Endodermal cell (in vitro differentiated cells): ENCODE data around the gene TUB. TPM values are rescaled to one million over a fixed set of nuclear protein-coding genes. Genes with fewer than 3 reads are reported as not detected.

ENCODE experiments used
- DNase-seq: peaks from one replicate; pipeline ENCODE4 v3.0.0-alpha.2; 2017
- H3K27ac ChIP-seq: 2 replicates; pipeline ENCODE4 v1.5.1; 2013; ENCODE audit warnings: mild to moderate bottlenecking, low read depth, low read length, moderate library complexity
- H3K27me3 ChIP-seq: 2 replicates; pipeline ENCODE4 v1.6.1; 2013; ENCODE audit warnings: mild to moderate bottlenecking, low read length, moderate library complexity; ENCODE audit not compliant: insufficient read depth, control insufficient read depth, poor library complexity, severe bottlenecking
- H3K36me3 ChIP-seq: 2 replicates; pipeline ENCODE4 v1.7.0; 2013; ENCODE audit warnings: mild to moderate bottlenecking, low read length, moderate library complexity; ENCODE audit not compliant: control insufficient read depth, insufficient read depth
- H3K4me1 ChIP-seq: one replicate; pipeline ENCODE4 v1.7.0; 2013; ENCODE audit warnings: low read length; ENCODE audit not compliant: control insufficient read depth, insufficient read depth
- H3K4me3 ChIP-seq: 2 replicates; pipeline ENCODE4 v1.5.1; 2013; ENCODE audit warnings: mild to moderate bottlenecking, low read length, moderate library complexity
- H3K9ac ChIP-seq: 2 replicates; pipeline ENCODE4 v1.6.1; 2013; ENCODE audit warnings: mild to moderate bottlenecking, low read length, moderate library complexity; ENCODE audit not compliant: poor library complexity, severe bottlenecking; ENCODE audit errors: extremely low read depth
- H3K9me3 ChIP-seq: 2 replicates; pipeline ENCODE4 v1.6.1; 2013; ENCODE audit warnings: mild to moderate bottlenecking, low read length, moderate library complexity; ENCODE audit not compliant: control insufficient read depth
- H3K27ac Mint-ChIP-seq: 2 replicates; pipeline ENCODE4 v1.8.0; 2020; ENCODE audit warnings: mixed read lengths
- H3K27me3 Mint-ChIP-seq: 2 replicates; pipeline ENCODE4 v1.8.0; 2021; ENCODE audit warnings: mild to moderate bottlenecking, mixed read lengths; ENCODE audit not compliant: insufficient read depth
- H3K36me3 Mint-ChIP-seq: 2 replicates; pipeline ENCODE4 v1.8.0; 2020; ENCODE audit warnings: low read depth, mixed read lengths
- H3K4me1 Mint-ChIP-seq: 2 replicates; pipeline ENCODE4 v1.8.0; 2020; ENCODE audit warnings: mixed read lengths
- H3K4me3 Mint-ChIP-seq: 2 replicates; pipeline ENCODE4 v1.8.0; 2020; ENCODE audit warnings: mild to moderate bottlenecking, moderate library complexity, mixed read lengths
- H3K9me3 Mint-ChIP-seq: 2 replicates; pipeline ENCODE4 v1.8.0; 2020; ENCODE audit warnings: mild to moderate bottlenecking, mixed read lengths
- WGBS, 2 experiments: methylation state at CpG; one replicate each; pipeline versions ENCODE4 v1.1.5 to v1.1.7; 2013; ENCODE audit warnings: missing lambda C conversion rate in 2 of 2, mixed read lengths in 1 of 2; ENCODE audit not compliant: insufficient coverage in 1 of 2, insufficient read length in 1 of 2; 5-methylcytosine and 5-hydroxymethylcytosine counted together
- total RNA-seq, 2 donors: library from RNA; stranded (reverse); fragmentation: NEBNext Ultra II Directional in 1 of 2; extraction: Animal tissue kit (Norgen Biotek cat#: 25700) in 1 of 2; gene quantifications; 2 replicates in 1 of 2; 3 replicates in 1 of 2; pipeline ENCODE4 v1.2.1, GENCODE V29; 2021
- TF ChIP-seq, protein P1 (sequence below): fragments of 200-600 bp; sonication (generic); conservative IDR thresholded peaks from 2 replicates; pipeline ENCODE4 v1.5.0; 2021; ENCODE audit warnings: antibody characterized with exemption, mild to moderate bottlenecking

Gene TUB
- total RNA-seq, 2 donors from 2014 or later, result 15.8 to 29.9 TPM

DNA sequence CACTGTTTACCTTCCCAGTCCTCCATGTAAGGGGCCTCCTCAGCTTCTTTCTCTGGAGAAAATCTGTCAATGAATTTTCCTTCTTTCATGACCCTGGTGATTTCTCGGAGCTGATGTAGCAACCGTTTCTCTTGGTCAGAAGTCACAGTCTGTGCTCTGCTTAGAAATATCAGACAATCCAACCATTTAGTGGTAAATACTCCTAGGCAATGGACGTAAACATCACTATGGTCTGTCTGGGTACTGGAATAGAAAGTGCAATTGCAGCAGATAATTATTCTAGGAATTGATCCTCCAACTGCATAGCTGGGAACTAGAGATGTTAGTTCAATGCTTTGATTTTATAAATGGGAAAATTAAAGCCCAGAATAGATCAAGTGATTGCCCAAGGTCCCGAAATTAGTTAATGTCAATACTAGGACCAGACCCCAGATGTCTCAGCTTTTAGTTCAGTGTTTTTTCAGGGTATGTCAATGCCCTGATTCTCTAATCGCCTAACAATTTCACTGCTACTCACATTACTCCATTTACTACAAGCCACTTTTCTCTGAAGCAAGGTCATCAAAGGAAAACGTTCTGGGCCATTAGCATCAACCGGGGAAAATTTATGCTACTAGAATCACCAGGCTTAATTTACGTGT is 45.8 kb downstream of the TUB start:
- Mint-ChIP-seq H3K4me3 (no peak overlapping the region), H3K27ac (no peak overlapping the region), H3K4me1 (peaks cover 17% of the 10 kb centered on the region), H3K27me3 (no peaks in the 10 kb centered on the region), H3K36me3 (peaks cover 9% of the 10 kb centered on the region), H3K9me3 (no peaks in the 10 kb centered on the region)
- no peak overlapping the region for H3K9ac ChIP-seq
- H3K4me1 ChIP-seq, result peaks cover 12% of the 10 kb centered on the region
- 94% methylated on average over 3 to 8 of the region's 8 CpGs for WGBS, 2 experiments
- DNase-seq, result no peak
- H3K27ac ChIP-seq, result no peak overlapping the region
- H3K27me3 ChIP-seq, result no peaks in the 10 kb centered on the region
- no peaks in the 10 kb centered on the region for H3K9me3 ChIP-seq
- TF ChIP-seq, protein P1, sequence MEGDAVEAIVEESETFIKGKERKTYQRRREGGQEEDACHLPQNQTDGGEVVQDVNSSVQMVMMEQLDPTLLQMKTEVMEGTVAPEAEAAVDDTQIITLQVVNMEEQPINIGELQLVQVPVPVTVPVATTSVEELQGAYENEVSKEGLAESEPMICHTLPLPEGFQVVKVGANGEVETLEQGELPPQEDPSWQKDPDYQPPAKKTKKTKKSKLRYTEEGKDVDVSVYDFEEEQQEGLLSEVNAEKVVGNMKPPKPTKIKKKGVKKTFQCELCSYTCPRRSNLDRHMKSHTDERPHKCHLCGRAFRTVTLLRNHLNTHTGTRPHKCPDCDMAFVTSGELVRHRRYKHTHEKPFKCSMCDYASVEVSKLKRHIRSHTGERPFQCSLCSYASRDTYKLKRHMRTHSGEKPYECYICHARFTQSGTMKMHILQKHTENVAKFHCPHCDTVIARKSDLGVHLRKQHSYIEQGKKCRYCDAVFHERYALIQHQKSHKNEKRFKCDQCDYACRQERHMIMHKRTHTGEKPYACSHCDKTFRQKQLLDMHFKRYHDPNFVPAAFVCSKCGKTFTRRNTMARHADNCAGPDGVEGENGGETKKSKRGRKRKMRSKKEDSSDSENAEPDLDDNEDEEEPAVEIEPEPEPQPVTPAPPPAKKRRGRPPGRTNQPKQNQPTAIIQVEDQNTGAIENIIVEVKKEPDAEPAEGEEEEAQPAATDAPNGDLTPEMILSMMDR, result no peak
- H3K36me3 ChIP-seq, result no peaks in the 10 kb centered on the region
- H3K4me3 ChIP-seq, result peak overlapping the region; percentile 33

DNA sequence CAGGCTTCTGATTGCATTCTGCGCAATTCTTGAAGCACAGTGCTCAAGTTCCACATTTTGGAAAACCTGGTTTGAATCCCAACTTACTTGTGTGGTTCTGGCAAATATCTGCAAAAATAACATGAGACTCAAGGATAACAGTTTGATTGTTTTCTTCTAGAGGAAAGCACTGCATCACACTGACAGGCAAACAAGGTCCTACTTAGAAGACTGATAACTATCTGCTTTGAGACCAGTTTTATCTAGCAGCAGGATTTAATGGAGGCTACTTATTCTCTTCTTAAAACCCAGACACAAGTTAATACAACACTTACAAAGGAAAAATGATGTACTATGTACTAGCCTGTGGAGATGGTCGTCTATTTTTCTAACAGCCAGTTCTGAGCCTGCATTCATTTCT is 46.4 kb downstream of the TUB start:
- H3K9me3 ChIP-seq, result no peaks in the 10 kb centered on the region
- Mint-ChIP-seq H3K27me3 (no peaks in the 10 kb centered on the region), H3K27ac (no peak overlapping the region), H3K4me3 (no peak overlapping the region), H3K36me3 (peaks cover 9% of the 10 kb centered on the region), H3K4me1 (peaks cover 17% of the 10 kb centered on the region), H3K9me3 (no peaks in the 10 kb centered on the region)
- no peaks in the 10 kb centered on the region for H3K27me3 ChIP-seq
- peak overlapping the region; percentile 33 for H3K4me3 ChIP-seq
- TF ChIP-seq, protein P1, result no peak
- no peaks in the 10 kb centered on the region for H3K36me3 ChIP-seq
- no peak overlapping the region for H3K9ac ChIP-seq
- 83 to 94% methylated on average over 2 of the region's 2 CpGs for WGBS, 2 experiments
- H3K4me1 ChIP-seq, result peaks cover 12% of the 10 kb centered on the region
- H3K27ac ChIP-seq, result no peak overlapping the region
- DNase-seq, result no peak

GRCh38 chr11:8138526-8138925 is 57.5 kb downstream of the TUB start:
- H3K27ac Mint-ChIP-seq, result no peak overlapping the region
- no peak overlapping the region for H3K4me3 Mint-ChIP-seq
- no peaks in the 10 kb centered on the region for H3K27me3 ChIP-seq

More at GRCh38 chr11:8138526-8138925, 57.5 kb downstream of the TUB start:
- H3K9me3 Mint-ChIP-seq, result peaks cover 16% of the 10 kb centered on the region
- Histone ChIP-seq H3K27ac (no peak overlapping the region), H3K36me3 (peaks cover 37% of the 10 kb centered on the region), H3K9me3 (peaks cover 11% of the 10 kb centered on the region), H3K4me1 (no peaks in the 10 kb centered on the region), H3K4me3 (no peak overlapping the region), H3K9ac (no peak overlapping the region)
- H3K36me3 Mint-ChIP-seq, result peaks cover 59% of the 10 kb centered on the region
- DNase-seq, result no peak
- 93 to 97% methylated on average over 2 of the region's 2 CpGs for WGBS, 2 experiments
- TF ChIP-seq, protein P1, result no peak
- no peaks in the 10 kb centered on the region for H3K27me3 Mint-ChIP-seq
- no peaks in the 10 kb centered on the region for H3K4me1 Mint-ChIP-seq
